D721Med (cell line): ENCODE data around the gene RSPH1.

ENCODE experiments used
- DNase-seq: peaks from one replicate; pipeline ENCODE4 v3.0.0; 2011; ENCODE audit warnings: low spot score; ENCODE audit not compliant: insufficient read length
- FAIRE-seq: peaks from 2 replicates; lab custom pipeline; 2011; peaks lifted over from hg19 to GRCh38; lab: Jason Lieb, UNC
- CTCF ChIP-seq: IDR thresholded peaks from 2 replicates; pipeline ENCODE4 v1.5.1; 2012; ENCODE audit warnings: mild to moderate bottlenecking, control low read depth; ENCODE audit not compliant: insufficient read depth; ENCODE audit errors: missing control alignments

The RSPH1 gene

GRCh38 chr21:42536601-42537000 lies 40.6 kb upstream of the RSPH1 start:
- DNase-seq (no peak), FAIRE-seq (no peak)
- TF ChIP-seq CTCF = no peak

DNA sequence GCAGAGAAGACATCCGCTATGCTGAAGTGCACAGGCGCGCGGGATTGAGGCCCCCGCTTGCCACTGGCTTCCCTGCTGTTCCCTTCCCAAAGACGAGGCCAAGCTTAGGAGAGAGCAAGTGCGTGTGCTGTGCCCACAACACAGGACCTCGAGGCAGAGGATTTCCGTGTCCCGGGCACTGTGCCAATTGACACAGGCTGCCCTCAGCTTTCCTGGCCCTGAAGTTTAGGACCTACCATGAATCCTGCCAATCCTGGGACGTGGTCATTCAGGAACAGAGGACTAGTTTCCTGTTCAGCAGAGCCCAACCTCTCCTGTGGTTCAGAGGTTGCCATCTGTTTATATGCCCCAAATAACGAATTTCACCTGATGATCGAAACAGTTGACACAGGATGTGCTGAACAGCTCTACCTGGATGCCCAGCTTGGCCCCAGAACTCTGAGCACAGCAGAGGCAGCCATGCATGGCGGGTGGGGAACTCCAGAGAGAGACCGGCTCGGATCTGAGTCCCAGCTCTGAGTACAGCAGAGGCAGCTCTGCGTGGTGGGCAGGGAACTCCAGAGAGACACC lies 39.7 kb upstream of the RSPH1 start:
- FAIRE-seq (no peak), DNase-seq (no peak)
- TF ChIP-seq CTCF = no peak

- no peak for TF ChIP-seq CTCF
- FAIRE-seq (no peak), DNase-seq (no peak)
Measured at GRCh38 chr21:42534421-42535378, 38.7 kb upstream of the RSPH1 start.

GRCh38 chr21:42533963-42534355 lies 37.9 kb upstream of the RSPH1 start:
- no peak for TF ChIP-seq CTCF
- DNase-seq (no peak), FAIRE-seq (no peak)

DNA sequence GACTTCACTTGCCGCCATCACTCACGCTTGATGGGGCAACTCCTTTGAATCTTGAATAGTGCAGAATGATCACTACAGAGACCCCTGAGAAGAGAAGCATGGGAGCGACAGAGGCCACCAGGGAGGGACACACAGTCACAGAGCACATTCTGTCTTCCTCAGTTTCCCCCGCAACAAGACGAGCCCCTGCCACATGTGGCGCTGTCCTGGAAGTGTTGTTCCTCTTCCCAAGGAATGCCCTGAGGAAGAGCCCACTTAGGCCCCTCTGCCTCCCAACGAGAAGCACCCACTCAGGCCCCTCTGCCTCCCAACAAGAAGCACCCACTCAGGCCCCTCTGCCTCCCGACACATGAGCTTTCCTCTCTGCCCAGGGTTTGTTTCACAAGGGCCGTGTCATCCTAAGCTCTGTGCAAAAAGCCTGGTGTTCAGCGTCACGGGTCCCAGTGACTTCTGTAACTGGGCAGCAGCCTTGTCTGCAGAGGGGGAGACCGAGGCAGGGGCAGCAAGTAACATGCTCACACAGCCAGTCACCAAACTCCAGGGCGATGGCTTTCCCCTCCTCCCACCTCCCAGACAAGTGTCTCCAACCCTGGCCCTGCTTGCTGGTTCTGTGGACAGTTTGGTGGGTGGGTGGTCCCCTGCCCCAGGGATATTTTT lies 37.4 kb upstream of the RSPH1 start:
- DNase-seq (no peak), FAIRE-seq (no peak)
- TF ChIP-seq CTCF = no peak

- FAIRE-seq (no peak), DNase-seq (no peak)
Measured at GRCh38 chr21:42532466-42533181, 36.6 kb upstream of the RSPH1 start.

More at GRCh38 chr21:42532466-42533181, 36.6 kb upstream of the RSPH1 start:
- TF ChIP-seq CTCF = no peak
